Osteocyte (in vitro differentiated cells): ENCODE measurements around the gene IYD. TPM values are rescaled to one million over a fixed set of nuclear protein-coding genes. Genes with fewer than 3 reads are reported as not detected.

ENCODE experiments used
- DNase-seq: peaks from one replicate; pipeline ENCODE4 v3.0.0; 2021; ENCODE audit warnings: mixed read lengths; ENCODE audit not compliant: unreplicated experiment; ENCODE audit errors: extremely low spot score
- H3K27ac Mint-ChIP-seq: one replicate; pipeline ENCODE4 v1.8.0; 2021; ENCODE audit warnings: mild to moderate bottlenecking, mixed read lengths; ENCODE audit not compliant: unreplicated experiment
- H3K27me3 Mint-ChIP-seq: one replicate; pipeline ENCODE4 v1.8.0; 2021; ENCODE audit warnings: mixed read lengths; ENCODE audit not compliant: unreplicated experiment
- H3K36me3 Mint-ChIP-seq: one replicate; pipeline ENCODE4 v1.8.0; 2021; ENCODE audit warnings: mixed read lengths; ENCODE audit not compliant: unreplicated experiment
- H3K4me1 Mint-ChIP-seq: one replicate; pipeline ENCODE4 v1.8.0; 2021; ENCODE audit warnings: mixed read lengths; ENCODE audit not compliant: unreplicated experiment
- H3K4me3 Mint-ChIP-seq: one replicate; pipeline ENCODE4 v1.8.0; 2021; ENCODE audit warnings: mild to moderate bottlenecking, moderate library complexity, mixed read lengths; ENCODE audit not compliant: unreplicated experiment
- H3K9me3 Mint-ChIP-seq: one replicate; pipeline ENCODE4 v1.8.0; 2021; ENCODE audit warnings: mixed read lengths; ENCODE audit not compliant: unreplicated experiment
- CTCF ChIP-seq: fragments of 200-600 bp; sonication (generic); IDR thresholded peaks from 2 replicates; pipeline ENCODE4 v1.5.0; 2021; ENCODE audit warnings: antibody characterized with exemption, mild to moderate bottlenecking, moderate library complexity
- total RNA-seq: library from RNA; stranded (reverse); gene quantifications from 2 replicates; pipeline ENCODE4 v1.2.1, GENCODE V29; 2021

The IYD gene
- total RNA-seq, 1 donor from 2014 or later: not detected

DNA sequence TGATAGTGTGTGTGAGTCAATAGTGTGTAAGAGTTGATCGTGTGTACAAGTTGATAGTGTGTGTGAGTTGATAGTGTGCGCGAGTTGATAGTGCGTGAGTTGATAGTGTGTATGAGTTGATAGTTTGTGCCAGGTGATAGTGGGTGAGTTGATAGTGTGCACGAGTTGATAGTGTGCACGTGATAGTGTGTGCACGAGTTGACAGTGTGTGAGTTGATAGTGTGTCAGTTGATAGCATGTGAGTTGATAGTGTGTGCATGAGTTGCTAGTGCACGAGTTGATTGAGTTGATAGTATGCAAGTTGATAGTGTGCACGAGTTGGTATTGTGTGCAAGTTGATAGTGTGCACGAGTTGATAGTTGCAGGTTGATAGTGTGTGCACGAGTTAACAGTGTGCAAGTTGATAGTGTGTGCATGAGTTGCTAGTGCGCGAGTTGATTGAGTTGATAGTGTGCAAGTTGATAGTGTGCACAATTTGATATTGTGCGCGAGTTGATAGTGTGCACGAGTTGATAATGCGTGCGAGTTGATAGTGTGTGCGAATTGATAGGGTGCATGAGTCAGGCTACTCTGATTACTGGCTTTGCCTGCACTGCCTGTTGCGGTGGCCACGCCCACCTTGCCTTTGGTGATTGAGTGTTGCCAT is 35.8 kb upstream of the IYD start:
- no peaks in the 10 kb centered on the region for H3K36me3 Mint-ChIP-seq
- H3K9me3 Mint-ChIP-seq: no peaks in the 10 kb centered on the region
- H3K4me3 Mint-ChIP-seq: no peak overlapping the region
- no peak for DNase-seq
- no peaks in the 10 kb centered on the region for H3K4me1 Mint-ChIP-seq
- peaks cover 10% of the 10 kb centered on the region for H3K27me3 Mint-ChIP-seq
- H3K27ac Mint-ChIP-seq: no peak overlapping the region
- TF ChIP-seq CTCF: no peak

- Mint-ChIP-seq H3K4me1 (no peaks in the 10 kb centered on the region), H3K4me3 (no peak overlapping the region), H3K27me3 (peaks cover 10% of the 10 kb centered on the region), H3K9me3 (no peaks in the 10 kb centered on the region), H3K36me3 (no peaks in the 10 kb centered on the region), H3K27ac (no peak overlapping the region)
- no peak for DNase-seq
- no peak for TF ChIP-seq CTCF
These were observed 35.2 kb upstream of the IYD start for GRCh38 chr6:150333585-150333941.

- TF ChIP-seq CTCF: peak; percentile 84
- H3K4me1 Mint-ChIP-seq: no peaks in the 10 kb centered on the region
- no peaks in the 10 kb centered on the region for H3K36me3 Mint-ChIP-seq
- DNase-seq: no peak
- no peaks in the 10 kb centered on the region for H3K9me3 Mint-ChIP-seq
- H3K27ac Mint-ChIP-seq: no peak overlapping the region
- no peak overlapping the region for H3K4me3 Mint-ChIP-seq
- H3K27me3 Mint-ChIP-seq: peaks cover 13% of the 10 kb centered on the region
These were observed 33.7 kb upstream of the IYD start for GRCh38 chr6:150334790-150335783.

DNA sequence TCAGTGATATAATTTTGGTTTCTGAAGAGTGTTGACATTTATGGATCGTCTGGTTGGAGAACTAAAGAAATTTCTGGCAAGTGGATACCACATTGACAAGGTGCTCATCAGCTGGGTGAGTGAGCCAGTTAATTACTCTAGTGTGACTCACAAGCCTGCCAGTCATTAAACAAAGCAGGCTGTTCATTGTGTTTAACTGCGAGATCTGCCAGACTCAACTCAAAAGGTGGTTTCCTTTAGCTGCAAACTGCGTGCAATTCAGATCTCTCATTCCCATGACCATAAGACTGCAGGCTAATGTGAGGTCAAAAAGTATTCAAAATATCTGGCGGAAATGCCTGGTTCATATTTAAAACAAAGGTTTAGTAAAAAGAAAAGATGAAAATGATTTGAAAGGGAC is 32.5 kb upstream of the IYD start:
- no peak for DNase-seq
- Mint-ChIP-seq H3K27me3 (peaks cover 9% of the 10 kb centered on the region), H3K4me1 (no peaks in the 10 kb centered on the region), H3K36me3 (no peaks in the 10 kb centered on the region), H3K27ac (no peak overlapping the region), H3K9me3 (no peaks in the 10 kb centered on the region), H3K4me3 (no peak overlapping the region)
- TF ChIP-seq CTCF: no peak

DNA sequence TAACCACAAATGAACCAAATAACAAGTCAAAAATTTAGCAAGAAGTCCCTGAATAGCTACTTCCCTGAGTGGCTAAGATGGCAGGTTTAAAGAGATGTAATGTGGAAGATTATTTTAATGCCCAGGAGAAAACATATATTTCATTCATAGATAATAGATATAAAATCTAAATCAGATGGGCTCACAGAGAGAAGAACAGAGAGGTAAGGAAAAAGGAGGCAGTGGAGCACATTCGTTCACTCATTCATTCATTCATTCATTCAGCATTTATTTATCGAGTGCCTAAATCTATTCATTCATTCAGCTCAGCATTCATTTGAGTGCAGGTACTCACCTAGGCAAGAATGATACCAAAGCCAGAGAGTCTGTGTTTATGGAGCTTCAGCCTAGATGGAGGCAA is 32.1 kb upstream of the IYD start:
- TF ChIP-seq CTCF: no peak
- DNase-seq: no peak
- Mint-ChIP-seq H3K27me3 (peaks cover 9% of the 10 kb centered on the region), H3K27ac (no peak overlapping the region), H3K36me3 (no peaks in the 10 kb centered on the region), H3K4me3 (no peak overlapping the region), H3K9me3 (no peaks in the 10 kb centered on the region), H3K4me1 (no peaks in the 10 kb centered on the region)
